Natural killer cell (primary cell): ENCODE results near the gene WFIKKN1. TPM values are rescaled to one million over a fixed set of nuclear protein-coding genes. Genes with fewer than 3 reads are reported as not detected.

Source experiments
- ATAC-seq, 3 donors: fragments of 150-1000 bp in 2 of 3; fragments of 200-7000 bp in 1 of 3; cut with Tn5 transposase; 1 replicate in 1 of 3; 2 replicates in 2 of 3; pipeline ENCODE4 v1.10.0; 2021; ENCODE audit warnings: mild to moderate bottlenecking in 2 of 3, moderate library complexity in 2 of 3
- DNase-seq, 2 donors: peaks; one replicate each; pipeline versions ENCODE4 v3.0.0 to v3.0.0-alpha.2; 2013 to 2021; ENCODE audit warnings: mixed read lengths in 1 of 2
- H3K27ac ChIP-seq: one replicate; pipeline ENCODE4 v1.5.1; 2013; ENCODE audit warnings: mild to moderate bottlenecking, low read length
- H3K27me3 ChIP-seq: one replicate; pipeline ENCODE4 v1.6.1; 2013; ENCODE audit warnings: low read length; ENCODE audit not compliant: control insufficient read depth, insufficient read depth
- H3K36me3 ChIP-seq: one replicate; pipeline ENCODE4 v1.6.1; 2013; ENCODE audit warnings: low read length; ENCODE audit not compliant: control insufficient read depth, insufficient read depth
- H3K4me1 ChIP-seq: one replicate; pipeline ENCODE4 v1.6.1; 2013; ENCODE audit warnings: low read length; ENCODE audit not compliant: control insufficient read depth, insufficient read depth
- H3K4me3 ChIP-seq: one replicate; pipeline ENCODE4 v1.5.1; 2013; ENCODE audit warnings: low read length
- H3K9me3 ChIP-seq: one replicate; pipeline ENCODE4 v1.6.1; 2013; ENCODE audit warnings: low read length; ENCODE audit not compliant: control insufficient read depth, insufficient read depth
- H3K27ac Mint-ChIP-seq, 2 donors: one replicate each; pipeline ENCODE4 v1.8.0; 2022; ENCODE audit warnings: mild to moderate bottlenecking in 2 of 2, mixed read lengths in 2 of 2, moderate library complexity in 1 of 2
- H3K27me3 Mint-ChIP-seq, 2 donors: one replicate each; pipeline ENCODE4 v1.8.0; 2022; ENCODE audit warnings: low read depth in 2 of 2, mixed read lengths in 2 of 2
- H3K36me3 Mint-ChIP-seq: one replicate; pipeline ENCODE4 v1.8.0; 2022; ENCODE audit warnings: mixed read lengths
- H3K4me1 Mint-ChIP-seq, 2 donors: one replicate each; pipeline ENCODE4 v1.8.0; 2022; ENCODE audit warnings: mixed read lengths in 2 of 2
- H3K4me3 Mint-ChIP-seq: one replicate; pipeline ENCODE4 v1.8.0; 2022; ENCODE audit warnings: mild to moderate bottlenecking, moderate library complexity, mixed read lengths
- H3K9me3 Mint-ChIP-seq, 2 donors: one replicate each; pipeline ENCODE4 v1.8.0; 2022; ENCODE audit warnings: mixed read lengths in 2 of 2
- WGBS: methylation state at CpG from one replicate; pipeline ENCODE4 v1.1.7; 2013; ENCODE audit warnings: missing lambda C conversion rate; ENCODE audit not compliant: insufficient coverage; 5-methylcytosine and 5-hydroxymethylcytosine counted together
- intact Hi-C: fragments of 100-400 bp; cut with micrococcal nuclease; formaldehyde crosslinking; loops from one replicate; pipeline ENCODE4 v1.14.2; 2022
- total RNA-seq, 4 donors: library from RNA; stranded (reverse); fragments of 120-200 nt in 1 of 4; gene quantifications; one replicate each; pipeline versions ENCODE4 v1.2.3 to v1.2.4, GENCODE V29; 2013 to 2022
- TF ChIP-seq, protein P1 (sequence below): fragments of 200-600 bp; IDR thresholded peaks from one replicate; pipeline ENCODE4 v1.8.0; 2022; ENCODE audit warnings: antibody characterized with exemption

WFIKKN1 gene
- total RNA-seq, 3 donors from 2014 or later (not counting 1 experiment from before 2014, with no cell fraction given): 0.60 to 1.7 (median 0.75) TPM

DNA sequence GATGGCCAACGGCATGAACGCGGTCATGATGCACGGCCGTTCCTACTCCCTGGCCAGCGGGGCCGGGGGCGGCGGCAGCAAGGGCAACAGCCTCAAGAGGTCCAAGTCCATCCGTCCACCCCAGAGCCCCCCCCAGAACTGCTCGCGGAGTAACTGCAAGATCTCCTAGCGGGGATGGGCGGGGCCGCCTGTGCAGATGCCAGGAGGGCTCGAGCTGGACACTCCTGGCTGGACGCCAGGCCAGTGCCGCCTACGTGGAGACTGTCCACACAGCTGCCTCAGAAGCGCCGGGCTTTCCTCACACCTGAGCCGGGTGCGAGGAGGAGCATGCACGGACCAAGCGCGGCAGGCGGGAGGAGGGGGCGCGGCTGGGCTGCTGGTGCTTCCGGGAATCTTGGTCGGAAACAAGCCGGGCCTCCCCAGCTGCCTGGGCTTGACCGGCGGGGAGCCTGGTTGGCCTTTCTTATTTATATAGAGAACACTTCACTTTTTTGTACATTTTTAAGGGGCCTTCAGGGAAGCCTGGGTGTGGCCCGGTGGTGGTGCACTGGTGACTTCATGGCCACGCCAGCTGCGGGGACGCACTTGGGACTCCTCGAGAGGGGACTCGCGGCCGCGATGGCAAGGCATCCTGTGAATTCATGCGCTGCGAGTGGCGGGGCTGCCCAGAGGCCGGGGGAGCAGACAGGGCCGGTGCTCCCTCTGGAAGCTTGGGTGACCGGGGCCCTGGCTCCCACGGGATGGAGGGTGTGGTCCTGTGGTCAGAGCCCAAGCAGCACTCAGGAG lies 3.1 kb upstream of the WFIKKN1 start:
- H3K27me3 ChIP-seq: no peaks in the 10 kb centered on the region
- Mint-ChIP-seq H3K27me3 (no peaks in the 10 kb centered on the region), H3K4me1 (no peaks in the 10 kb centered on the region), H3K27ac (no peak overlapping the region), H3K4me3 (no peak overlapping the region), H3K36me3 (no peaks in the 10 kb centered on the region), H3K9me3 (no peaks in the 10 kb centered on the region)
- DNase-seq (no peak), ATAC-seq (no peak)
- no peak overlapping the region for H3K27ac ChIP-seq
- no peaks in the 10 kb centered on the region for H3K9me3 ChIP-seq
- H3K36me3 ChIP-seq: peaks cover 9% of the 10 kb centered on the region
- intact Hi-C loops: no loop called here
- no peak overlapping the region for H3K4me3 ChIP-seq
- 96% methylated on average over 49 of the region's 50 CpGs for WGBS
- no peaks in the 10 kb centered on the region for H3K4me1 ChIP-seq
- TF ChIP-seq, protein P1, sequence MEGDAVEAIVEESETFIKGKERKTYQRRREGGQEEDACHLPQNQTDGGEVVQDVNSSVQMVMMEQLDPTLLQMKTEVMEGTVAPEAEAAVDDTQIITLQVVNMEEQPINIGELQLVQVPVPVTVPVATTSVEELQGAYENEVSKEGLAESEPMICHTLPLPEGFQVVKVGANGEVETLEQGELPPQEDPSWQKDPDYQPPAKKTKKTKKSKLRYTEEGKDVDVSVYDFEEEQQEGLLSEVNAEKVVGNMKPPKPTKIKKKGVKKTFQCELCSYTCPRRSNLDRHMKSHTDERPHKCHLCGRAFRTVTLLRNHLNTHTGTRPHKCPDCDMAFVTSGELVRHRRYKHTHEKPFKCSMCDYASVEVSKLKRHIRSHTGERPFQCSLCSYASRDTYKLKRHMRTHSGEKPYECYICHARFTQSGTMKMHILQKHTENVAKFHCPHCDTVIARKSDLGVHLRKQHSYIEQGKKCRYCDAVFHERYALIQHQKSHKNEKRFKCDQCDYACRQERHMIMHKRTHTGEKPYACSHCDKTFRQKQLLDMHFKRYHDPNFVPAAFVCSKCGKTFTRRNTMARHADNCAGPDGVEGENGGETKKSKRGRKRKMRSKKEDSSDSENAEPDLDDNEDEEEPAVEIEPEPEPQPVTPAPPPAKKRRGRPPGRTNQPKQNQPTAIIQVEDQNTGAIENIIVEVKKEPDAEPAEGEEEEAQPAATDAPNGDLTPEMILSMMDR: no peak

DNA sequence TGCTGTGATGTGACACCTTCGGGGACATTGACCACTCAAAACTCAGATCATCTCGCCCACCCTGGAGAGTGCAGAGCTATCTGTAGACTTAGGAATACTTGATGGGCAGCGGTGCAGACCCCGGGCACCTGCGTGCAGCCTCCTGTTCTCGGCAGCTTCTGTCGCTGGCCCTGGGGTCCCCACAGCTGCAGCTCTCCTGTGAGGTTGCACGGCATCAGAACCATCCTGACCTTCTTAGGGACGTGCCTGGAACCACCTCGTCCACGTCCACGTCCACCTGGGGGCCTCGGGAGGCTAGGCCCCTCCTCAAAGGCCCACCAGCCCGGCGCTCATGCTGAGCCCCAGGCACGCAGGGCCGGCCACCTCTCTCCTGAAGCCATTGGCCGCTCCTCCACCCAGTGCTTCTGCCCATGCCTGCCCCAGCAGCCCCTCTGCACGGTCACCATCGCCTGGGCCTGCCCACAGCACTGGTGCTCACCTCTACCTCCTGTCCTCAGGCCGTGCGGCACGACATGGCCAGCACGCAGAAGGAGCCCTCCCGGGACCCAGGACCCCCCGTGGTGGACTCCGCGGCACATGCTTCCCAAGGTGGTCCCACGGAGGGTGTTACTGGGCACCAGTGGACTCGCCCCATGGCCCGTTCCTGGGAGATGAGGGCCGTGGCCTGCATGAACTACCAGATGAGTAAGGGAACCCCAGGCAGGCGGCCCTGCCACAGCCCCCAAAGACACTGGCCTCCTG lies 2.3 kb upstream of the WFIKKN1 start:
- TF ChIP-seq, protein P1: no peak
- Mint-ChIP-seq H3K27ac (no peak overlapping the region), H3K4me3 (no peak overlapping the region), H3K4me1 (no peaks in the 10 kb centered on the region), H3K27me3 (no peaks in the 10 kb centered on the region), H3K36me3 (no peaks in the 10 kb centered on the region), H3K9me3 (no peaks in the 10 kb centered on the region)
- Histone ChIP-seq H3K27me3 (no peaks in the 10 kb centered on the region), H3K4me1 (no peaks in the 10 kb centered on the region), H3K27ac (no peak overlapping the region), H3K4me3 (no peak overlapping the region), H3K36me3 (peaks cover 9% of the 10 kb centered on the region), H3K9me3 (no peaks in the 10 kb centered on the region)
- intact Hi-C loops: no loop called here
- 93% methylated on average over 33 of the region's 33 CpGs for WGBS
- DNase-seq: no peak
- ATAC-seq: no peak

DNA sequence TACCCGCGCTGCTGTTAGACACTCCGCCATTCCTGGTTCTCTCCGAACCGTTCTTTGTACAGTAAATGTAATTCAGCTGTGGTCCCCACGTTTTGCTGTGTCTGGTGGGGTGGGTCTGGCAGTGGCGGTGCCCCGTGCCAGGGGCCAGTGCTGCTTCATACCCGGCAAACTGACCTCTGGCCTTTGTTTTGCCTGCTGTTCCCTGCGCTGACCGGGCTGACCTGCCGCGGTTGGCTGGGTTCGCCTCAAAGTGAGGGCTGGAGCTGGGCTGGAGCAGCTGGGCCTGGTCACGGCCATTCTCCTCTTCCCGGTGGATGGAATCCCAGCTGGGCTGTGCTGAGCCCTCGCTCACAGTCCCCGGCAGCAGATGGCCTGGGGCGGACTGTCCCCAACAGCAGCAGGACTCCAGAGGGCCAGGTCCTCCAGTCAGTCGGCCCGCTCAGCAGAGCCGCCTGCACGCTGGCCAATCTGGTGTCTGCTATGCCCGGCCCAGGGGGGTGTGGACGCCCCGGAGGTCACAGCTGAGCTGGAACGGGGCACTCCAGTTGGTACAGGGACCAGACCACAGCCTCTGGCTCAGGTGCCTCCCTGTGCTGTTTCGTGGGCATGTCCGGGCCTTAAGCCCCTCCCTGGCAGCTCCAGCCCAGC lies 1.5 kb upstream of the WFIKKN1 start:
- Mint-ChIP-seq H3K4me1 (no peaks in the 10 kb centered on the region), H3K27me3 (no peaks in the 10 kb centered on the region), H3K27ac (no peak overlapping the region), H3K36me3 (no peaks in the 10 kb centered on the region), H3K4me3 (no peak overlapping the region), H3K9me3 (no peaks in the 10 kb centered on the region)
- no peak for DNase-seq
- ATAC-seq: no peak
- no peak overlapping the region for H3K27ac ChIP-seq
- H3K4me3 ChIP-seq: no peak overlapping the region
- H3K4me1 ChIP-seq: no peaks in the 10 kb centered on the region
- intact Hi-C loops: no loop called here
- peaks cover 9% of the 10 kb centered on the region for H3K36me3 ChIP-seq
- no peaks in the 10 kb centered on the region for H3K27me3 ChIP-seq
- TF ChIP-seq, protein P1: no peak
- WGBS: 92% methylated on average over 29 of the region's 29 CpGs
- no peaks in the 10 kb centered on the region for H3K9me3 ChIP-seq
